GM18867 (cell line): ENCODE results near the gene CDKN2D.
A peak's percentile ranks its signal among the peaks of the same experiment; 100 is the strongest.

Experiments
- ATAC-seq: cut with Tn5 transposase; IDR thresholded peaks from one replicate; pipeline ENCODE4 v1.9.1; 2021; ENCODE audit warnings: mild to moderate bottlenecking, moderate library complexity; ENCODE audit not compliant: unreplicated experiment

CDKN2D gene

GRCh38 chr19:10568826-10569651 lies at the start of gene CDKN2D:
TSS of gene CDKN2D (minus strand) at chr19:10568979. CDS start at chr19:10568653, 326 bp downstream.
- ATAC-seq, result peak; percentile 63

GRCh38 chr19:10617409-10618121 lies 48.8 kb upstream of the CDKN2D start:
- no peak for ATAC-seq

GRCh38 chr19:10615429-10616023 lies 46.7 kb upstream of the CDKN2D start:
- no peak for ATAC-seq

- ATAC-seq, result no peak
These were observed 43.8 kb upstream of the CDKN2D start for GRCh38 chr19:10612499-10613119.

- no peak for ATAC-seq
These were observed 43.1 kb upstream of the CDKN2D start for GRCh38 chr19:10611907-10612306.

- peak; percentile 19 for ATAC-seq
These were observed 35.7 kb upstream of the CDKN2D start for GRCh38 chr19:10604460-10604980.

GRCh38 chr19:10603873-10604459 lies 35.2 kb upstream of the CDKN2D start:
- peak; percentile 30 for ATAC-seq

- peak; percentile 24 for ATAC-seq
These were observed 34.5 kb upstream of the CDKN2D start for GRCh38 chr19:10603084-10603872.

- ATAC-seq, result peak; percentile 61
These were observed 33.7 kb upstream of the CDKN2D start for GRCh38 chr19:10602330-10603083.

- no peak for ATAC-seq
These were observed 33.2 kb upstream of the CDKN2D start for GRCh38 chr19:10601999-10602329.

GRCh38 chr19:10600149-10600548 lies 31.4 kb upstream of the CDKN2D start:
- ATAC-seq, result no peak

- peak; percentile 59 for ATAC-seq
These were observed 25.2 kb upstream of the CDKN2D start for GRCh38 chr19:10593820-10594637.

- ATAC-seq, result no peak
These were observed 24.4 kb upstream of the CDKN2D start for GRCh38 chr19:10593148-10593547.

- no peak for ATAC-seq
These were observed 19.0 kb upstream of the CDKN2D start for GRCh38 chr19:10587839-10588150.

- ATAC-seq, result no peak
These were observed 18.5 kb upstream of the CDKN2D start, which contains the start of gene AP1M2 for GRCh38 chr19:10587022-10587838. TSS of gene AP1M2 (minus strand) at chr19:10587312. CDS start at chr19:10587231, 81 bp downstream.

- ATAC-seq, result no peak
These were observed 17.6 kb upstream of the CDKN2D start for GRCh38 chr19:10586396-10586795.

- no peak for ATAC-seq
These were observed 14.4 kb upstream of the CDKN2D start for GRCh38 chr19:10583036-10583776.
